Cortex of kidney (tissue), 1 donor: ENCODE measurements around the gene PRKAB2.
"Not testable (repeated sequence)": the region's sequence is repeated elsewhere in the genome, so short reads cannot be mapped to it uniquely, and the experiment has no call there.

Experiments
- DNase-seq: peaks from one replicate; lab custom pipeline; 2025; lab: John Stamatoyannopoulos, UW

The PRKAB2 gene

DNA sequence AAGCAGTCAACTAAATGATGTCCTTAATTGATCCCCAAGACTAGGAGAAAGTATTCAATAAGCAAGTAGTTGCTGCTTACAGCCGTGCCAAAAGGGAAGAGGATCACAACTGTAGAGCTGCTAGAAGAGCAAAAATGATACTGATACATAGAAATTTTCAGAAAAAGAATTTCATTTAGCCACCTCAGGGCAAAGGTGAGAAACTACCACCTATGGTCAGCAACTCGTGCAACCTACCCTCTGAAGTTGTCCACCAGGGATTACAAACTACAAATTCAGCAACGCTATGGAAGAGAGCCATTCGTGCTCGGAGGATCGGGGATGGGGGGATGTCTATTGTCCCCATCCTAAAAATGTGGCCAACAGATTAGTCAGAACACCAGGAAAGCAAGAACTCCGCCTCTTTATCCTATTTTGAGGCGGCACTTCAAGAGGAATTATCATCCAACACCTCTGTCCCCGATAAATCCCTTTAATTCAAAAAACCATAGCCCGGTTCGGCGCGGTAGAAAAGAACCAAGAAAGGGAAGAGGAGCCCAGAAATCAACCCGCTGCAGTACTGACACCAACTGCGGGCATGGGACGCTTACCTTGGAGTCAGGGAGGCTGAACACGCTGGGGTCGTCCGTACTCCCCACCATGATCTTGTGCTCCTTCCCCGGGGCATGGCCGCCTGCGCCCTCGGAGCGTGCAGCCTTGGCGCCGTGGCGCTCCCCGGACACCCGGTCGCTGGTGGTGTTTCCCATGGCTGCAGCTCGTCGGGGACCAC lies 687 bp downstream of the PRKAB2 start:
- no peak for DNase-seq

DNA sequence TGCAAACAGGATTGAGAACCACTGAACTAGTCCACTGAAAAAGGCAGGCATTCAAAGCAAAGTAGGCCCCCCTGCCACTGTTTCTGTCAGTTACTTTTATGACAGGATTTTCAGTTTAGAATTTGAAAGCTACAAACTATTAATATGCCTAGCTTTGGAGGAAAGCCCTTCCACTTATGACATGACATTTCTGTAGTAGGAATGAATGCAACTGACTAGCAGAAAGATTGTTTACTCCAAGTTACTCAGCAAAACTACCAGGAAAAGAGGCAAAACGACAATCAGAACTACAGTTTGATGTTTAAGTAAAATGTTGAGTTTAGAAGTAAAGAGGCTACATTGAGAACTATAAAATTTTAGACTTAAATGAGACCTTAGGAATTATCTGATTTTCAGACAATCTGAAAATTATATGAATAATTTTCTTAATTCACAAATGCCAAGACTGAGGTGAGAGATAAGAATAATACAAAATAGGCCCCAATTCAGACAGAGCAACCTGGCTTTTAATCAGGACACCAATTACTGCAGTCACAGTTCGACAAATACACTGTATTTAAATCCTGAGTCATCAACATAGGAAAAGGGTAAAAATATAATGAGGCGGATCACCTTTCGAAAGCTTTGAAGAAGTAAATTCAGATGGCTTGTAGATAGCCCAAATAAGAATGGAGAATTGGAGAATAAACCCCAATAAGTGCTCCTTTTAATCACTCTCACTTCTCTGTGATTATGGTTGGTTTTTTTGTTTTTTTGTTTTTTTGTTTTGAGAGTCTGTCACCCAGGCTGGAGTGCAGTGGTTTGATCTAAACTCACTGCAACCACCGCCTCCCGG lies 2.2 kb downstream of the PRKAB2 start:
- no peak for DNase-seq

DNA sequence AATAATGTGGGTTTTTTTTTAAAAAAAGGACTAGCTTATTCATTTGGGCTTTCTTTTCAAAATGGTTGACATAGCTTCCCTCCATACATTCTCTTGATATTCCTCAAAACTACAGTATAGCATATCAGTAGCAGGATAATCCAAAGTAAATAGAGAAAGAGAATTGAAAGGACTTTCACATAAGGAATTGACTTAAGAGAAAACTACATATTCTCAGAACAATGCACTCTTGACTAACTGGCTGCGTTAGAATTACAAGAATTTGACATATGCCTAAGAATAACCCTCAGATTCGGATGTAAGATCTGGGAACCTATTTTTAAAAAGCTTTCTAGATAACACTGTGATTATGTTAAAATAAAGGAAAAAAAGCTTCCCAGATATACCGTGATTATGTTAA lies 3.1 kb downstream of the PRKAB2 start:
- DNase-seq, result no peak

DNA sequence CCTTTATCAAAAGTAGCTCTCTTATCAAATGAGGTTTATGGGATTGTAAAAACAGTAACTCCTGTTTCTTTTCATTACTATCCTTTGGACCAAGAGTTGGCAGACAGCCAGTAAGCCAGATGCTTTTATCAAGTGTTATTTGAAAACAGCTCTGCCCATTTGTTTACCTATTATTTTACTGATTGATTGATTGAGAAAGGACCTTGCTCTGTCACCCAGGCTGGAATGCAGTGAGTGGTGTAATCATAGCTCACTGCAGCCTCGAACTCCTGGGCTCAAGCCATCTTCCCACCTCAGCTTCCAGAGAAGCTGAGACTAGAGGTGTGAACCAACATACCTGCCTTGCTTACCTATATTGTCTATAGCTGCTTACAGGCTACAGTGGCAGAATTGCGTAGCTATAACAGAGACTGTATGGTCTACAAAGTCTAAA lies 3.6 kb downstream of the PRKAB2 start:
- DNase-seq, result no peak

DNA sequence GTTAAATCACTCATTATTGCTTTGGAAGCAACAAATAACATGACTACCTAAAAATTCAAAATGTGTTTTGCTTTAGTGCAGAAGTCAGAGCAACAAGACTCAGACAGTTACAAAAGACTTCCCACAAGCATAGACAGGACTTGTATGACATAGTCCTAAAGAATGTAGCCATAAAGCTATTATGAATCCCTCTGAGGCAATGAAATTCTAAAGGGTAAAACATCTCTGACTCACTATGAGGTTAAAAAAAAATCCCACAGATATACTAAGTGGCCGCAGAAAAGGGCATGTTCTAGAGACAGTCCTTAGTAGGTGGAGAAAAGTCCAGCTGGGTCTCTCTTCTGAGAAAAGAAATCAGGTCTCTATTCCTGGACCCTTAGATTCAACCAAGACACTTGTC lies 4.9 kb downstream of the PRKAB2 start:
- DNase-seq, result no peak

DNA sequence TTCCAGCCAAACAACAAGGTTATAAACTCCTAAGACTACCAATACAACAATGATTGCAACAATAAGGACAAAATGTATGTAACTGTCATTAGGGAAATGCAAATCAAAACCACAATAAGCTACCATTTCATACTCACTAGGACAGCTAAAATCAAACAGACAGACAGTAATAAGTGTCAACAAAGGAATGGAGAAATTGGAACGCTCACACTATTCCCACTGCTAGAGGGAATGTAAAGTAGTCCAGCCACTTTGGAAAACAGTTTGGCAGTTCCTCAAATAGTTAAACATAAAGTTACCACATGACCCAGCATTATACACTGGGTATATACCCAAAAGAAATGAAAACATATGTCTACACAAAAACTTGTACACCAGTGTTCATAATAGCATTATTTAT lies 9.3 kb downstream of the PRKAB2 start:
- no peak for DNase-seq

DNA sequence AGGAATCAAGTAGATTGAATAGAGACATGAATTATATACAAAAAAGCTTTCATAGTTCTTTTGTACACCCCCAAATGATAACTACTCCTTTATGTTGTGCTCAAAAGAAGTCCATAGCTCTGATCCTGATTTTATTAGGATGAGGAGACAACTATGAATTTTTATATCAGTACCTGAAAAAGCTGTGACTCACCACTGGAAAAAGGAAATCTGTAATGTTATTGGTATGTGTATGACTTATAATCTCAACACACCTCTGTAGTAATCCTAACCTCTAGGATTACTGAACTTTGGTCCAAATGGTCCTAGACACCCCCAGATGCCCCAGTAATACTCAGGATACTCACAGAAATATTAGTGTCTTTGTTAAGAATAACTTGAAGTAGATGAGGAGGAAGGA lies 10.2 kb downstream of the PRKAB2 start:
- no peak for DNase-seq

DNA sequence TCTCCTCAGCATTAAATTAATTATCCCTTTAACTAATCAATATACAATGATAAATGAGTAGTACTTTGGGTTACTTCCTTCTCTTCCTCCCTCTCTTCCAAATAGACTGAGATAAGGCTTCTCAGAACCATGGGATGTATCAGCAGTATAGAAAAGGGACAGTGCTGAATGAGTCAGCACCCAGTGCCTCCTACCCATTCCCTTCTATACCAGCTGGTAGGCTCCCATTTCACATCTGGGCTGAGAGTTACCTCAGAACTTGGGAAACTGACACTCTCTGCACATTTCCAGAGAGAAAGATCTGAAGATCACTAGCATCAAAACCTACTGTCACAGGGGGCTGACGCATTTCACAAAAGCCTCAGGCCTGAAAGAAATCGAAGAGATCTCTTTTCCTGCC lies 15.2 kb downstream of the PRKAB2 start:
- DNase-seq, result not testable (repeated sequence)

DNA sequence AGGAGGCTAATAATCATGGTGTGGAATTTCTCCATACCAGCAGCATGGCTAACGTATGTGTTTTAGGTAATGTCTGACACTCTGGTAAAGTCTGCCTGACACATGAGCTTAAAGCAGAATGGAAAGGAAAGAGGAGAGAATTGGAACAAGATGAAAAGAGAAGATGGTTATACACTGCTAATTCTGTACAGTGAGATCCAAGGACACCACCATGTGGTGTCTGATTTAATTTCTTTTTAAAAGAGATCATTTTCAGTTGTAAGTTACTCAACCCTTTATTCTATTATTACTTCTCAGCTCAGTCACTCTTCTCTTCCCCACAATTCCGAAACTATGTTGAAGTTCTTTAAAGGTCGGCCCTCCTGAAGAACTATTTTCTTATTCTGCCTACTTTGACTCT lies 15.6 kb downstream of the PRKAB2 start:
- no peak for DNase-seq

DNA sequence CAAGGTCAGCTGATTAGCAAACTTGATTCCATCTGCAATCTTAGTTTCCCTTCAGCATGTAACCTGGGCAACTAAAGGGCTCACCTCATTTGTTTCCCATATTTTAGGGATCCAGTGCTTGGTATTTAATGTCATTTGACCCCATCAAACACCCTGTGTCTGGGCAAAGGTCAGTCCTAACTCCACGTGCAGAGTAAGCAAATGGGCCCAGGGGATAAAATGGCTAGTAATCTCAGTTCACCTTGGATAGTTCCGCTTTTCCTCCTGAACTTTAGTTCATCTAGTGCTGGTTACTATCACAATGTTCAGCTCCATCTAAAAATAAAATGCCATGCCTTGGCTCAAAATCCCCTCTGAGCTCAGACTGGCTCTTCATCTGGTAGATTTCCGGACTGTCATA lies 19.5 kb downstream of the PRKAB2 start:
- no peak for DNase-seq

DNA sequence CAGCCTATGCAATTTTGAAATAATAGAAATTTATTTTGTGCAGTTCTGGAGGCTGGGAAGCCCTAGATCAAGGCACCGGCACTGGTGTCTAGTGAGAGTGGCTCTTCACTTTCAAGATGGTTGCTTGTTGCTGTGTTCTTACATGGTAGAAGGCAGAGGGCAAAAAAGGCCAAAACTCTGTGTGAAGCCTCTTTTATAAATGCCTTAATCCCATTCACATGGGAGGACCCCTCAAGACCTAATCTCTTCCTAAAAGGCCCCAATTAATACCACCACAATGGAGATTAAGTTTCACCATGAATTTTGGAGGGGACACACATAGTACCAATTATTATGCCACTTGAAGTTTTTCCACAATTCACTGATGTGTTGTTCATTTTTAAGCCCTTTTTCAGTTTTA lies 21.0 kb downstream of the PRKAB2 start:
- no peak for DNase-seq

DNA sequence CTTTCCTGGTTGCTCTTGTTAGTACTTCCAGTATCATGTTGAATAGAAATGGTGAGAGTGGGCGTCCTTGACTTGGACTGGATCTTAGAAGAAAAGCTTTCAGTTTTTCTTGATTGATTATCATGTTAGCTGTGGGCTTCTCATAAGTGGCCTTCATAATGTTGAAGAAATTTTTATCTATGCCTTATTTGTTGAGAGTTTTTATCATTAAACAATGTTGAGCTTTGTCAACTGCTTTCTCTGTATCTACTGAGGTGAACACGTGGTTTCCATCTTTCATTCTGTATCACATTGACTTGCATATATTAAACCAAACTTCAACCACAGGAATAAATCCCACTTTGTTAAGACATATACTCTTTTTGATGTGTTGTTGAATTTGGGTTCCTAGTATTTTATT lies 29.4 kb downstream of the PRKAB2 start:
- no peak for DNase-seq

DNA sequence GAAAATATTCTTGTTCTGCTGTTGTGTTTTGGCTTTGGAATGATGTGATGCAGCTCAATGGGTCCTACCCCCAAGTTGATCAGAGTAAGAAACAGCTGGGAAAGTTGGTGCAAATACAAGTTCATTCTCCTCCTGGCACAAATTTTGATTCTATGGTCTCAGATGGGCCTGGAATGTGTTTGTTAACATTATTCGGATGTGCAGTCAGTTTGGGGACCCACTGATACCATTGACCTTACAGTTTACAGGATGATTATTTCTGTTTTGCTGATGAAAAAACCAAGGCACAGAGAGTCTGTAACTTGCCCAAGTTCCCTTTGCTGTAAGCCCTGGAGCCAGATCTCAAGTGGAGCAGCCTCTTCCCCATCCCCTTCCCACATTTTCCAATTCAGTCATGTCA lies 41.5 kb downstream of the PRKAB2 start:
- DNase-seq, result not testable (repeated sequence)

DNA sequence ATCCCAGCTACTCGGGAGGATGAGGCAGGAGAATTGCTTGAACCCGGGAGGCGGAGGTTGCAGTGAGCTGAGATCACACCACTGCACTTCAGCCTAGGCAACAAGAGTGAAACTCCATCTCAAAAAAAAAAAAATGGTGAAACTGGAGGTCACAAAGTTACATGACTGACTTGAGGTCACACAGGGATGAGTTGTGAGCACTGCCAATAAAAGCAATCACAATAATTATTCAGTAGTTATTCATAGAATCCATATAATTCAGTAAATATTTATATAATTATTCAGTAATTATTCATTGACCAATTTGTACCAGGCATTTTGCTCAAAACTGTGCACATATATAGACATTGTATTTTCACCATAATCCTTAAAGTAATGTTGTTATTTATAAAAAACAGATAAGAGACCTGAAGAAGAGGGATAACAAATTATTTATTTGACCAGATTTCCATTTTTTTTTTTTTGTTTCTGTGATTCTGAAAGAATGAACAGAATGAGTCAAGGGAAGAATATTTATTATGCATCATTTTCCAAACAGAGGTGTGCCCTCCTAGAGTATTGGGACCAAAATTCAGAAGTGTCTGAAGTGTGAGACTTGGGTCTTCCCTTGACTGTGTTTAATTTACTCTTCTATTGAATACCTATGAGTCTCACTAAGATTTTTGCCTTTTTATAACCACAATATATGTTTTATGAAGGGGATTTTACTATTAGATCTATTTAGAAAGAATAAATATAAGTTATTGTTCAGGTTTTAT lies 43.0 kb downstream of the PRKAB2 start:
- no peak for DNase-seq

DNA sequence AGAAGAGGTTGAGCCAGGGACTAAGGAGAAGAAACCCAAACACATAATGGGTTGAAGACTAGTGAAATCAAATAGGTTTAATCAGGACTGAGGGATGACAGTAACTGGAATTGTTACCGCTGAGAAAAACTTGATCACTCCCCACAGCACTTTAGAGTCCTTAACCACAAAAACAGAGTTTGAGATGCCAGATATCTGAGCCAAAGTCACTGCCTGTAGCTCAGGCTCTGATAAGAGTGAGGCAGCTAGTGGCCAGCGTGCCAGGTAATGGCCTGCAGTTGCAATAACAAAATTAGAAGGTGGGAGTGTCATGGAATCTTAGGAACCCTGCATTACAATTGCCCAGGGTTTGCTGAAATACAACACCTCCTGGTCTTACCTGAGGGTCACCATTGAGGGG lies 48.0 kb downstream of the PRKAB2 start:
- DNase-seq, result no peak

DNA sequence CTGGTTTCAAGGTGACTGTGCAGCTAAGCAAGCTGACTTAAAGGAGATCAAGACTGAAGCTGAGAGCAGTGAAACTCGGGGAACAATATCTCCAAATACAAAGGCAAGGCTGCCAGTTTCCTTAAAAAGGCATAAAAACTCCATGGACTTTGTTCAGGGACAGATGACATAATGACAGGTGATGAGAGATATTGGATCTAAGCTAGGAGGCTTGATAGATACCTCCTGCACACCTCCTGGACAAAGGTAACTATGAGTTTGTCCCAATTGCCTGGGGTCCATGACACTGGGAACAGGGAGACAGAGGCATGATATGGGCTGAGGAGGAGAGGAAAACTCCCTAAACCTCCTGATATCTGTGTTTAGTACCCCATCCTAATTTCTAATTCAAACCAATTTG lies 55.2 kb downstream of the PRKAB2 start:
- DNase-seq, result no peak

DNA sequence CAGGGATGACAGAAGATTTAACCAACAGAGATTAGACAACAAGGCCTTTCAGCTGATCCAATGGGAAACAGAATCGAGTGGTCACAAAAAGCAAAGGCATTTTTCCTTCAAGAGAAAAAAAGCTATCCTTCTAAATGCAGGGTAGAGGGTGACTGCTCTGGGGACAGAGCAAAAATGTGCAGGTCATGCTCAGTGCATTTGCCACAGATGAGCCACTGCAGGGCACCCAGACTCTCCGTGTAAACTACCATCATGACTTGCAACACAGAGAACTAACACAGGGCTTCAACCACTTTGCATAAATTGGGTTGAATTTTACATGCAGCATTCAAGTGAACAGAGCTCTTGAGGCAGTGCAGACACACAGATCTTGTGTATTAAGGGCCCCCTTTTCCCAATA lies 56.8 kb downstream of the PRKAB2 start:
- DNase-seq, result no peak

DNA sequence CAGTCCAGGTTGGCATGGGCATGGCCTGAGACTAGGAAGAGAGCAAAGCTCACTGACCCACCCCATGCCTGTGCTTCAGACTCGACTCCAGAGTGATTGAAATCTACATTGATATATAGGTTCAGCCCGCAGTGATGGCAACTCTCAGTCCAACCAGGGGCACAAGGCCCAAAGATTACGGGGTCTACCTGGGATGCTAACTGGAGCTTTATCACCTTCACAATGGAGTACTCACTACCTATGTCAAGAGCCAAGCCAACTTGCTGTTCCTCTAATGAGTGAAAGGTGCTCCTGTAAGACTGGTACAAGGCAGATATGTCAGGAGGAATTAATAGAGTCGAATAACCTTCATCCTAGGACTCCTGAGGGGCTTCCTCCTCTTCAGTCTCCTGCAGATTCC lies 57.2 kb downstream of the PRKAB2 start:
- DNase-seq, result not testable (repeated sequence)

DNA sequence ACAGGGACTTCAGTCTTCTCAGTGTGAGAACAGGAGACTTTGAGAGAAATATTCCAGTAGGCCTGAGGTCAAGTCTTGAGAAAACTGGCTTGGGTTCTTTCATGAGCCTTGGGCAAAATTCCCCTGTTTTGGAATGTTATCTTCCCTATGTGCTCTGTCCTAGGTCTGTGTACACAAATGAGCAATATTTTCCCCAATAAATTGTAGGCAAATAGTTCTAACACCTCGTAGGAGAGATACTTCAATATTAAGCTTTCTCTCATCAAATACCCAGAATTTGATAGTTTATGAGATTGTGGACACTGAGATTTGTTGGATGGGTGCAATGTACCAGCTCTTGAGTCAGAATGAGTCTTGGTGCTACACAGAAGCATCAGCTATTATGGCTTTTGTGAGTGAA lies 57.9 kb downstream of the PRKAB2 start:
- not testable (repeated sequence) for DNase-seq

DNA sequence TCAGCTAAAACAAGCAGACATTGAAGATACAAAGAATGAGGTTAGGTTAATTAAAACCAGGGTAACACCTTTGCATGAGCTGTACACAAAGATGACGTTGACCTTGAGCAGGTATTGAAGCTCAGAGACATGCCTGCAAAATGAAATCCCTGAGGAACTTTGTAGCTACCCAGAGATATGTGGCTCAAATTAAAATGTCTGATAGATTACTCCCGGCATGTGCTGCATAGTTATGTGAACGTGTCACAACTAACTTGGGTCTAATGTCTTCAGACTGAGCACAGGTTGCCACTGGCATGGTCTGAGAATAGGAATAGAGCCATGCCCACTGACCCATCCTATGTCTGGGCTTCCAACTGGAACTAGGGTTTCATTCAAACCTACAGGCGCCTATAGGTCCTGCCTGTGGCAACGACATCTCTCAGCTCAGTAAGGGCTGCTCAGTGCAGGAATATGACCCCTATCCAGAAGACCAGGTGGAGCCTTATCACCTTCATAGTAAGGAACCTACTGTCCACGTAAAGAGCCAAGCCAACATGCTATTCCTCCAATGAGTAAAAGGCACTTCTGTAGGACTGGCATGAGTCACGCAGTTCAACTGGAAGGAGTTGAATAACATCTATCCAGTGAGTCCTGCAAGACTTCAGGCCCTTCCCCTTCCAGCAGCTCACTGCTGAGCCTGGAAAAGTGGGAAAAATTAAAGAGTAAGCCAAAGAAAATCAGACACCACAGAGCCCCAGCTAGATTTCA lies 60.7 kb downstream of the PRKAB2 start:
- DNase-seq, result no peak

DNA sequence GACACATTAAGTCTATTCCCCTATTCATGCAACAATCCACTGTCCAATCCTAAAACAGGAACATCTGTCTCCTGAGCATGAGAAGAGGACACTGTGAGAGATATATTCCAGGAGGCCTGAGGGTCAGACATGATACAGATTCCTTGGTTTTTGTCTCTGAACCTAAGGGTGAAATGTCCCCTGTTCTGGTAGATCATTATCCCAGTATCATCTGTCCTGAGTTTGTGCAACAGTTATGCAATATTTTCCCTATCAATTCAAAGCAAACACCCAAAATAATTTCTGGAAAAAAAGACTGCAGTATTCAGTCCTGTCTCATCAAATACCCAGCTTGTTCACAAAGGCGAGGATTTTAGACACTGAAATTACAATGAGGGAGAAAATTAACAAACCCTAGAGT lies 61.4 kb downstream of the PRKAB2 start:
- DNase-seq, result no peak

DNA sequence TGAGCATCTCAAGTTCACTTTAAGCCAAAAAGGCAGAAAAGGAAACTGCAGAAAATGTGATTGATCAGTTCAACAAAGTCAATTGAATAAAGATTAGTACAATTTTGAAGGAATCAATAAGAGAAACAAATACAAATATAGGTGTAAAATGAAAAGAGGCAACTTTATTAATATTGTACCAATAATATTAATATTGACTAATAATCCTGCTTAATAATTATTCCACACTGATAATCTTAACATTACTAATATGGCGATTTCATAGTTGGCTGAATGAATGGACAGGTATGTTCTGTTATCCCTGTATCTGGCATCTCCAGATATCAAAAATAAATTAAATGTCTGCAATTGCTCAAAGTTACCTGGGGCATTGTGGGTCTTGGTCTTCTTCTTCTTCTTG lies 61.8 kb downstream of the PRKAB2 start:
- DNase-seq, result no peak
